OCI-LY1 (cell line): ENCODE results near the gene B4GALT2.

ENCODE experiments used
- CTCF ChIP-seq: fragments of 200-600 bp; sonication (generic), shearing (Covaris generic); IDR thresholded peaks from 2 replicates; pipeline ENCODE4 v1.5.1; 2017; ENCODE audit warnings: mild to moderate bottlenecking, antibody characterized with exemption, low read length, moderate library complexity, mixed read lengths
- EZH2 ChIP-seq: fragments of 200-600 bp; sonication (generic), shearing (Covaris generic); IDR thresholded peaks from 2 replicates; pipeline ENCODE4 v1.8.0; 2017; ENCODE audit warnings: borderline replicate concordance, mixed run types, mild to moderate bottlenecking, antibody characterized with exemption, low read length, moderate library complexity, mixed read lengths

- TF ChIP-seq CTCF (no peak), EZH2 (no peak)
Measured at GRCh38 chr1:43976890-43977289, 2.1 kb upstream of the B4GALT2 start.
